Measurements from ENCODE around the gene UNC119.
"Not testable (repeated sequence)": the region's sequence is repeated elsewhere in the genome, so short reads cannot be mapped to it uniquely, and the experiment has no call there.

Gene UNC119

GRCh38 chr17:28524476-28525424, 27.7 kb downstream of the UNC119 start:
- DNase-seq (ENCODE audit: extremely low read depth in 1 of 2, low read depth in 1 of 2) = no peak

- DNase-seq (ENCODE audit: extremely low read depth in 1 of 2, low read depth in 1 of 2) = no peak
Observed at GRCh38 chr17:28523876-28524275, 28.5 kb downstream of the UNC119 start.

DNA sequence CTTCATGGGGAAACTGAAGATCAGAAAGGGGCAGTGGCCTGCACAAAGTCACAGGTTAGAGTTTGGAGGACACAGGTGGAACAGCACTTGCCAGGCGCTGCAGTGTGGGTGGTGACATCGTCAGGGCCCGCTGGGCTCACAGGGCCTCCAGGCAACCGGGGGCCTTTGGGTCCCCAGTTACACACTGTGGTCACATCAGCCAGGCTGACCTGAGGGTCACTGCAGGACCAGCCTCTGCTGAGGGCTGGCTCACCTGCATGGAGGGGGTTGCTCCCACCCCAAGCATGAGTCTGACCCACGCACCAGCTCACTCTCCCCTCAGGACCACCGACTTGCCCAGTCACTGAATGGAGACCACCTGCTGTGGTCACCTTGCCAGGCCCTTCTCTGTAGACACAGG, 29.2 kb downstream of the UNC119 start:
- no peak for DNase-seq (ENCODE audit: extremely low read depth in 1 of 2, low read depth in 1 of 2)

DNA sequence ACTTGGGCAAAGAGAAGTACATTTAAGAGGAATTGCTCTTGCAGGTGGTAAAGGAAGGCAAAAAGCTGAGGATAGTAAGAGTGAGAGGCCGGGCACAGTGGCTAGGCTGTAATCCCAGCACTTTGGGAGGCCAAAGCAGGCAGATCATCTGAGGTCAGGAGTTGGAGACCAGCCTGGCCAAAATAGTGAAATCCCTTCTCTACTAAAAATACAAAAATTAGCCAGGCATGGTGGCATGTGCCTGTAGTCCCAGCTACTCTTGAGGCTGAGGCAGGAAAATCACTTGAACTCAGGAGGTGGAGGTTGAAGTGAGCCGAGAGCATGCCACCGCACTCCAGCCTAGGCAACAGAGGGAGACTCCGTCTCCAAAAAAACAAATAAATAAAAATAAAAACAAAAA, 30.1 kb downstream of the UNC119 start:
- DNase-seq (ENCODE audit: extremely low read depth in 1 of 2, low read depth in 1 of 2) = not testable (repeated sequence)

GRCh38 chr17:28521311-28522085, 30.9 kb downstream of the UNC119 start:
- no peak for DNase-seq (ENCODE audit: extremely low read depth in 1 of 2, low read depth in 1 of 2)

GRCh38 chr17:28520687-28521086, 31.7 kb downstream of the UNC119 start:
- DNase-seq (ENCODE audit: extremely low read depth in 1 of 2, low read depth in 1 of 2) = no peak

- no peak for DNase-seq (ENCODE audit: extremely low read depth in 1 of 2, low read depth in 1 of 2)
Observed at GRCh38 chr17:28519236-28519635, 33.2 kb downstream of the UNC119 start.

DNA sequence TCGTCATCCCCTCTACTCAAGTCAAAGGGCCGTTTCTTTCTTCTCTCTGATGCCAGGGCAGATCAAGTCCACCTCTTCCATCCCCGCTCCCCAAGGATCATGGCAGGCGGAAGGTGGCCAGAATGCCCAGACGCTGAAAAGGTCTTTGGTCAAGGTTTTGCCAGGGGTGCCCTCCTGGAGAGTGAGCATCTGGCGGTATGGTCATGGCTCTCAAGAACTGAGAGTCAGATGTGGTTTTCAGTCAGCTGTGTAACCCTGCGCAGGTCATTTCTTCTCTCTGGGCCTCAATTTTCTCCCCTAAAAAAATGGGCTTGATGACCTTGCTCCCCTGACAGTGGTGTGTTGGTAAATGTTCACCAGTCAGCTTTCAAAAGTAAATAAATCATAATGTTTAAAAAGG, 33.8 kb downstream of the UNC119 start:
- no peak for DNase-seq (ENCODE audit: extremely low read depth in 1 of 2, low read depth in 1 of 2)

DNA sequence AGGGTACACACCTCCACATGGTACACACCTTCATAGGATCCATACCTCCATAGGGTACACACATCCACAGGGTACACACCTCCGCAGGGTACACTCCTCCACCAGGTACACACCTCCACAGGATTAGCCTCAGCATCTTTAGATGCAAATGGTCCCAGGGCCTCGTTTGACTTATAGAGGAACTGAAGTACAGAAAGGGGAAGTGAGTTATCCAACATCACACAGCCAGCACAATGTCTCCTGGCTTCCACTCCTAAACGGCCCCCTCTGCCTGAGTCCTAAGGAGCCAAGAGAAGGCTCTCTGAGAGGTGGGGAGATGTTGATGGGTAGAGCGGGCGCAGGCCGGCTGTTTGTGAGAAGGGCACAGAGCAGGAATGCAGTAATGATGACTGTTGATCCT, 34.3 kb downstream of the UNC119 start:
- no peak for DNase-seq (ENCODE audit: extremely low read depth in 1 of 2, low read depth in 1 of 2)

GRCh38 chr17:28515518-28515917, 36.9 kb downstream of the UNC119 start:
- DNase-seq (ENCODE audit: extremely low read depth in 1 of 2, low read depth in 1 of 2) = no peak

DNA sequence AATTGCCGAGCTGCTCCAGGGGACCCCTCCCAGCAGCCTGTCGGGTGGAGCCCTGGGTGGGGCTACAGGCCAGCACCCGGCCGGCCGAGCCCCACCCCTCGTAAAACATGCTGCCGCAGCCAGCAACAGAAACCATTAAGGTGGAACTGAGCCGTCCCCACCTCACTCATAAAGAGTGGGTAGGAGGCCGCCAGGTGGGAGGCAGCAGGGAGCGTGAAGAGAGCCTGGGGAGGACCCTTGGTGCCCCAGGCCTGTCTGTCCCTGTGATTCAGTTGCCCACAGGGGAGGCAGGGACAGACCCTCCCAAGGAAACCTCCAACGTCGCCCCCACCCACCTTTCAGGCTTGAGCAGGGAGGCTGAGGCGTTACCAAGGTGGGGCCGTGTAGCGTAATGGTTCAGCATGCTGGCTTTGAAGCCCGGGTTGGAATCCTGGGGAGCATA, 37.8 kb downstream of the UNC119 start:
- no peak for DNase-seq (ENCODE audit: extremely low read depth in 1 of 2, low read depth in 1 of 2)

DNA sequence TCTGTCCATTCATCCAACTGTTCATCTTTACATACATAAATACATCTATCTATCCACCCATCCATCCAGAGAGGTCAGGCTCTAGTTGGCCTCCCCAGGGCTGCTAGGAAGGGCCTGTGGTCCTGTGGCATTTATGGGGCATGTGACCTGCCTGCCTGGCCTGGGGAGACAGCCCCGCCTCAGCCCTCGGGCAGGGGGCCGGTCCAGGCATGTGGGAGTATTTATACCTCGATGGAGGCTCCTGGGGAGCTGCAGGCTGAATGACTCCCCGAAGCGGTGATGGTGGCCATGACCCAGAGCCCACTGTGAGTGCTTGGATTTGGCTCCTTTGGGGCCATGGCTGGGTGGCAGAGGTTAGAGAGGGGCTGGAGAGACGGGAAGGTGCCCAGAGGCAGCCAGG, 38.9 kb downstream of the UNC119 start:
- no peak for DNase-seq (ENCODE audit: extremely low read depth in 1 of 2, low read depth in 1 of 2)

GRCh38 chr17:28511858-28512461, 40.5 kb downstream of the UNC119 start:
- DNase-seq (ENCODE audit: extremely low read depth in 1 of 2, low read depth in 1 of 2) = no peak

GRCh38 chr17:28509789-28510188, 42.6 kb downstream of the UNC119 start:
- no peak for DNase-seq (ENCODE audit: extremely low read depth in 1 of 2, low read depth in 1 of 2)

DNA sequence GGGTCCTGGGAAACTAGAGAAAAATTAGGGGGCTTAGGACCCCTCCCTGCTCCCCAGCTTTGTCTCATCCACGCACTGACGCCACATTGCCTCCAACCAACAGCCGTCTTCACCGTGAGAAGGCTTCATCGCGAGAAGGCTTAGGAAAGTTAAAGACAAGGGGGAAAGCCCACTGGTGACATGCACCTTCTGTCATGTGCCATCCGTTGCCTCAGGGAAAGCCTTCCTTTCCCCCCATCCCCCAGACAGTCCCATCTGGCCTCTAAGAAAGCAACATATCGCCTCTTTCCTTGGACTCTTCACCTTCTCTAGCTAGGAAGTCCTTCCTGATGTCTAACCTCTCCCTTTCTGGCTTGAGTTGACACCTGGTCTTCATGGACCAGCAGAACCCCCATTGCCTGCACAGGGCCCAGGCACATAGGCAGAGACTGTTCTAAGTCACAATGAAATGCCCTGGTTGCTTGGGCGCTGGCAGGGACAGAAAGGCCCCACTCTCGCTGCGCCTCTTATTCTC, 44.2 kb downstream of the UNC119 start:
- no peak for DNase-seq (ENCODE audit: extremely low read depth in 1 of 2, low read depth in 1 of 2)

DNA sequence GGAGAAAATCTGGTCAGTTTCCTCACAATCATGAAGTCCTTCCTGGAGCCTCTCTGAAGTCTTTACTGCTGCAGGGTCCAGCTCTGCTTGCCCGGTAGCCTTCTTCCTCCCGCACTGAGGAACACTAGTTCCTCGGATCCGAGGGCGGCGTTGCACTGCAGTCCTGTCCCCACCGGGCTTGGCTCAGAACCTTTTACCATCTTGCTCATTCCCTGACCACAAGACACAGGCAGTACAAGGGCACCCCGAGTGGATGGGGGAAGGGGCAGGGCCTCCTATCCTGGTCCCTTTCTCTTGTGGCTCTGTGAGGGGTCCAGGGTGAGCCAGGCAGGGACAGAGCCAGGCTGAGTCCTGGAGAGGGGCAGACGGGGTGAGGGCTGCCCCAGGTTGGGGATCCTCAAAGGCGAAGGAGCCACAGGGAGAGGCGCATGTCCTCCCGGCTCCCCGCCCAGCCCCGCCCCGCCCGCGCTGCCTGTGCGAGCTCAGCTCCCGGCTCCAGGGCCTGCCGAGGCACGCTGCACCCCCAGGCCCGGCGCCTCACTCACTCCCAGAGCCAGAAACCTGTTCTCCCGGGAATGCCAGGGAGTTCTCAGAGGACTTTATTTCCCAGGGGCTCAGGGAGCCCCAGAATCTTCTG, 44.7 kb downstream of the UNC119 start:
- DNase-seq (ENCODE audit: extremely low read depth in 1 of 2, low read depth in 1 of 2) = no peak

DNA sequence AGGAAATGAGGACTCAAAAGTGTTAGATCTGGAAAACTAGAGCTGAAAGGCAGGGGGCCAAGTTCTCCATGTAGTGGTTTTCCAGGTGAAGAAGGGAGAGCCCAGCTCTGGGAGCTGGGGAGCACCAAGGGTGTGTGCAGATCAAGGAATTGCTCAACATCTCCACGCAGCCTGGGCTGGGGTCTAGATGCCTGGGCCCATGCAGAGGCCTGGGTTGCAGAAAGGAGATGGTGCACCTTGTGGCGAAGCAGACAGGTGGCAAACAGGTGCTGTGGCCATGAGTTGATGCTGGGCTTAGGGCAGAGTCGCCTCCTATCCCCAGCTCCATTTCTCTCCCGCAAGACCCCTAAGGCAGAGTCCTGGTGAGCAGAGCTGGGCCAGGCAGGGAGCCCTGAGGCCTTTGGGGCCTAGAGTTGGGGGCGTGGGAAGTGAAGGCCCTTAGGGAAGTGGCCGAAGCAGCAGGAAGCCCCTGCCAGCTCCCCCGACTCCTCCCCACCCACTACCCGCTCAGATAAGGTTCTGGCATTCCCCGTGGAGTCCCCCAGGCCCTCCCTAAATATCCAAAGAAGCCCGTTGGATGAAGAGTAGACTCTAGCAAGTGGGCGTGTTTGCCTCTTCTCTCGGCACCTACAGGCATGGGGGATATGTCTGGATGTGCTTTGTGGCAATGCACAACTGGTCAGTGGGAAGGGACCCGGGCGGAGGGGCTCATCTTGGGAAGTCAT, 45.5 kb downstream of the UNC119 start:
- no peak for DNase-seq (ENCODE audit: extremely low read depth in 1 of 2, low read depth in 1 of 2)

GRCh38 chr17:28505986-28506665, 46.3 kb downstream of the UNC119 start, which contains the start of gene FOXN1:
Gene FOXN1, plus strand, starts transcription at chr17:28506348. Its CDS starts 17,622 bp downstream, at chr17:28523970.
- DNase-seq (ENCODE audit: extremely low read depth in 1 of 2, low read depth in 1 of 2) = no peak

GRCh38 chr17:28503420-28503819, 49.0 kb downstream of the UNC119 start:
- no peak for DNase-seq (ENCODE audit: extremely low read depth in 1 of 2, low read depth in 1 of 2)

Measured in activated CD8-positive, alpha-beta memory T cell treated with anti-CD3 and anti-CD28 coated beads for 1 hour (primary cell).